ENCODE results near the gene PPM1D. TPM values are rescaled to one million over a fixed set of nuclear protein-coding genes. Genes with fewer than 3 reads are reported as not detected.

The PPM1D gene
- polyA plus RNA-seq, 1 of the 3 experiments (the other 2 are of a cell fraction), result 8.8 TPM

DNA sequence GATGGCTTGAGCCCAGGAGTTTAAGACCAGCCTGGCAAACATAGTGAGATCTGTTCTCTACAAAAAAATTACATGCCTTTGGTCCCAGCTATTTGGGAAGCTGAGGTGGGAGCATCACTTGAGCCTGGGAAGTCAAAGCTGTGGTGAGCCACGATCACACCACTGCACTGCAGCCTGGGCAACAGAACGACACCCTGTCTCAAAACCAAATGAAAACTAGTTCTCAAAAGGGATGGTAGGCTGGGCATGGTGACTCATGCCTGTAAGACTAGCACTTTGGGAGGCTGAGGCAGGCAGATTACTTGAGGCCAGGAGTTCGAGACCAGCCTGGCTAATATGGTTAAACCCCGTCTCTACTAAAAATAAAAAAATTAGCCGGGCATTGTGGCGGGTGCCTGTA lies 31.1 kb downstream of the PPM1D start:
- ChIA-PET CTCF (interaction anchor here (0.6 to 10.4 kb wide), 4 partner anchors 8 to 188 kb away, joined by 3 to 103 read pairs (median 4); no protein-coding TSS in a partner anchor), POLR2A (no interaction called here)
- no peak overlapping the region for H3K4me3 ChIP-seq (ENCODE audit: low read depth in 2 of 2, low read length in 1 of 2)
- no peak overlapping the region for H3K4me2 ChIP-seq
- DNase-seq, result no peak
- 98% methylated on average over 6 of the region's 6 CpGs for WGBS (ENCODE audit: low lambda C conversion rate)
- no peaks in the 10 kb centered on the region for H3K9me2 ChIP-seq
- H3K79me2 ChIP-seq (ENCODE audit: insufficient read depth), result peaks cover 72% of the 10 kb centered on the region
- H3K36me3 ChIP-seq (replicated peaks in 1 of 2; ENCODE audit: control insufficient read depth in 1 of 2, insufficient read depth in 2 of 2, low read length in 1 of 2), result peaks cover 8 to 14% of the 10 kb centered on the region in 2 experiments
- H3K27ac ChIP-seq (ENCODE audit: low read depth in 2 of 2, low read length in 1 of 2), result no peak overlapping the region
- peaks cover 5% of the 10 kb centered on the region; the same call in 1 of the 2 replicates for H4K20me1 ChIP-seq (ENCODE audit: insufficient read depth)
- no peaks in the 10 kb centered on the region for H3K9me3 ChIP-seq
- H3K4me1 ChIP-seq (ENCODE audit: control insufficient read depth in 1 of 2, insufficient read depth in 2 of 2, low read depth in 1 of 2, low read length in 1 of 2), result no peaks in the 10 kb centered on the region
- no peak overlapping the region for H3K9ac ChIP-seq
- no peaks in the 10 kb centered on the region for H3K27me3 ChIP-seq (ENCODE audit: insufficient read depth)
- H3F3A ChIP-seq (replicated peaks; ENCODE audit: insufficient read depth), result peaks cover 7% of the 10 kb centered on the region
- TF ChIP-seq RAD21 (IDR thresholded peaks at IDR 0.05; ENCODE audit: low read length), result no peak
- TF ChIP-seq NFIC (IDR thresholded peaks at IDR 0.05; ENCODE audit: borderline replicate concordance), result no peak
- no peak for TF ChIP-seq CHD2 (IDR thresholded peaks at IDR 0.05; ENCODE audit: low read length, partially characterized antibody)
- no peak for TF ChIP-seq TEAD4 (IDR thresholded peaks at IDR 0.05; ENCODE audit: borderline replicate concordance, insufficient read depth)
- no peak overlapping the region for H2AFZ ChIP-seq (ENCODE audit: low read depth)

GRCh38 chr17:60637683-60638082 lies 37.7 kb downstream of the PPM1D start:
- Histone ChIP-seq H3K27me3 (ENCODE audit: insufficient read depth) (no peaks in the 10 kb centered on the region), H3F3A (replicated peaks; ENCODE audit: insufficient read depth) (peaks cover 25% of the 10 kb centered on the region), H3K79me2 (ENCODE audit: insufficient read depth) (peaks cover 55% of the 10 kb centered on the region), H2AFZ (ENCODE audit: low read depth) (no peak overlapping the region), H3K9me3 (no peaks in the 10 kb centered on the region), H3K9ac (no peak overlapping the region), H3K27ac (ENCODE audit: low read depth in 2 of 2, low read length in 1 of 2) (no peak overlapping the region), H3K4me1 (ENCODE audit: control insufficient read depth in 1 of 2, insufficient read depth in 2 of 2, low read depth in 1 of 2, low read length in 1 of 2) (no peaks in the 10 kb centered on the region), H4K20me1 (ENCODE audit: insufficient read depth) (peaks cover 31% of the 10 kb centered on the region), H3K9me2 (no peaks in the 10 kb centered on the region), H3K36me3 (replicated peaks in 1 of 2; ENCODE audit: control insufficient read depth in 1 of 2, insufficient read depth in 2 of 2, low read length in 1 of 2) (peaks cover 11 to 36% of the 10 kb centered on the region in 2 experiments), H3K4me2 (no peak overlapping the region), H3K4me3 (ENCODE audit: low read depth in 2 of 2, low read length in 1 of 2) (no peak overlapping the region)
- no peak for DNase-seq
- ChIA-PET CTCF (interaction anchor here (0.7 to 6.4 kb wide), 41 partner anchors 9 to 566 kb away, joined by 3 to 103 read pairs (median 6); partner anchors contain the start of genes APPBP2, CHCT1, HEATR6 and PPM1D), POLR2A (no interaction called here)
- WGBS (ENCODE audit: low lambda C conversion rate), result 95% methylated on average over 2 of the region's 2 CpGs
- TF ChIP-seq RCOR1 (IDR thresholded peaks at IDR 0.05; ENCODE audit: low read length) (no peak), EP300 (IDR thresholded peaks at IDR 0.05; ENCODE audit: borderline replicate concordance in 1 of 2, low read depth in 1 of 2, low read length in 1 of 2) (no peak), SMC3 (IDR thresholded peaks at IDR 0.05; ENCODE audit: low read depth, low read length) (no peak), TEAD4 (IDR thresholded peaks at IDR 0.05; ENCODE audit: borderline replicate concordance, insufficient read depth) (no peak), MXI1 (IDR thresholded peaks at IDR 0.05; ENCODE audit: low read depth, low read length) (no peak)

DNA sequence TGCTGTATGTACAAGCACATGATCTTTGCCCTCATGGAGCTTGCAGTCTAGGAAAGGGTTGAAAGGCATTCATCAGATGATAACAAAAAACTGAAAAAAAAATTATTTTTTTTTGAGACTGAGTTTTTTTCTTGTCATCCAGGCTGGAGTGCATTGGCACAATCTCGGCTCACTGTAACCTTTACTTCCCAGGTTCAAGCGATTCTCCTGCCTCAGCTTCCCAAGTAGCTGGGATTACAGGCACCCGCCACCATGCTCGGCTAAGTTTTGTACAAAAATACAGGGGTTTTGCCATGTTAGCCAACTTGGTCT lies 39.0 kb downstream of the PPM1D start:
- 64% methylated on average over 4 of the region's 4 CpGs for WGBS (ENCODE audit: low lambda C conversion rate)
- POLR2A ChIA-PET, result no interaction called here
- Histone ChIP-seq H3K27ac (ENCODE audit: low read depth in 2 of 2, low read length in 1 of 2) (no peak overlapping the region), H3K4me2 (no peak overlapping the region), H3K4me3 (ENCODE audit: low read depth in 2 of 2, low read length in 1 of 2) (no peak overlapping the region), H3K4me1 (ENCODE audit: control insufficient read depth in 1 of 2, insufficient read depth in 2 of 2, low read depth in 1 of 2, low read length in 1 of 2) (no peaks in the 10 kb centered on the region), H3K27me3 (ENCODE audit: insufficient read depth) (no peaks in the 10 kb centered on the region), H3K79me2 (ENCODE audit: insufficient read depth) (peaks cover 59% of the 10 kb centered on the region), H3K9me3 (no peaks in the 10 kb centered on the region), H3K36me3 (replicated peaks in 1 of 2; ENCODE audit: control insufficient read depth in 1 of 2, insufficient read depth in 2 of 2, low read length in 1 of 2) (peaks cover 11 to 37% of the 10 kb centered on the region in 2 experiments), H4K20me1 (ENCODE audit: insufficient read depth) (peaks cover 31% of the 10 kb centered on the region), H3K9me2 (no peaks in the 10 kb centered on the region), H3K9ac (no peak overlapping the region), H2AFZ (ENCODE audit: low read depth) (no peak overlapping the region), H3F3A (replicated peaks; ENCODE audit: insufficient read depth) (peaks cover 25% of the 10 kb centered on the region)
- no peak for DNase-seq
- TF ChIP-seq RXRA (IDR thresholded peaks at IDR 0.05; ENCODE audit: borderline replicate concordance, low read depth) (no peak), NRF1 (IDR thresholded peaks at IDR 0.05; ENCODE audit: low read depth, low read length) (no peak), RAD21 (IDR thresholded peaks at IDR 0.05; ENCODE audit: low read length) (no peak), SIN3A (IDR thresholded peaks at IDR 0.05; ENCODE audit: borderline replicate concordance, low read depth, low read length) (no peak), JUND (IDR thresholded peaks at IDR 0.05) (no peak), RFX5 (IDR thresholded peaks at IDR 0.05; ENCODE audit: low read length) (no peak), SMC3 (IDR thresholded peaks at IDR 0.05; ENCODE audit: low read depth, low read length) (no peak), MXI1 (IDR thresholded peaks at IDR 0.05; ENCODE audit: low read depth, low read length) (no peak), FOXM1 (IDR thresholded peaks at IDR 0.05; ENCODE audit: low read depth) (no peak), FOSL2 (IDR thresholded peaks at IDR 0.05; ENCODE audit: borderline replicate concordance, low read depth) (no peak), TCF12 (IDR thresholded peaks at IDR 0.05) (no peak)
- TF ChIP-seq, protein P1, sequence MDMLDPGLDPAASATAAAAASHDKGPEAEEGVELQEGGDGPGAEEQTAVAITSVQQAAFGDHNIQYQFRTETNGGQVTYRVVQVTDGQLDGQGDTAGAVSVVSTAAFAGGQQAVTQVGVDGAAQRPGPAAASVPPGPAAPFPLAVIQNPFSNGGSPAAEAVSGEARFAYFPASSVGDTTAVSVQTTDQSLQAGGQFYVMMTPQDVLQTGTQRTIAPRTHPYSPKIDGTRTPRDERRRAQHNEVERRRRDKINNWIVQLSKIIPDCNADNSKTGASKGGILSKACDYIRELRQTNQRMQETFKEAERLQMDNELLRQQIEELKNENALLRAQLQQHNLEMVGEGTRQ (IDR thresholded peaks at IDR 0.05; ENCODE audit: borderline replicate concordance, low read depth, low read length), result no peak
- CTCF ChIA-PET, result interaction anchor here (0.5 to 6.4 kb wide), 52 partner anchors 11 to 552 kb away, joined by 3 to 103 read pairs (median 4); partner anchors contain the start of genes APPBP2, CHCT1 and PPM1D

All from SK-N-SH (cell line).